Measurements from ENCODE around the gene PIK3C2G. TPM values are rescaled to one million over a fixed set of nuclear protein-coding genes. Genes with fewer than 3 reads are reported as not detected.

Gene PIK3C2G
- polyA plus RNA-seq, 3 donors: not detected

DNA sequence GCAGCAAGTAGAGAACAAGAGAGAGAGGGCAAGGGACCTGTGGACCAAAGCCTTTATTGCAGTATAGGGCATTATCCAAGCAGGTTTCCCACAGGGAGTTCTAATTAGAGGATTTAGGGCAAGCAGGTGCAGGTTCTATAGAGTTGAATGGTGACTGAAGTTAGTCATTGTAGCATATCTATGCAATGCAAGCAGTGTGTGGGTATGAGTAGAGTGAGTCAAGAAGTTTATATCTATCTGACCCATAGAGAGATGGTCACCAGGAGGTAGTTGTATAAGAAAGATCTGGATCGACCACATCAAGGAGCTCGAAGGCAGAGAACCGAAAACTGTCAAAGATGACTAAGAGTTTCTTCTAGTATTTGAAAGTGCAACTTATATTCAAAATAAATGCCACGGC lies 309.2 kb downstream of the PIK3C2G start:
- no CpG with 5 or more reads among the region's 4 CpGs for WGBS (ENCODE audit: insufficient coverage)

DNA sequence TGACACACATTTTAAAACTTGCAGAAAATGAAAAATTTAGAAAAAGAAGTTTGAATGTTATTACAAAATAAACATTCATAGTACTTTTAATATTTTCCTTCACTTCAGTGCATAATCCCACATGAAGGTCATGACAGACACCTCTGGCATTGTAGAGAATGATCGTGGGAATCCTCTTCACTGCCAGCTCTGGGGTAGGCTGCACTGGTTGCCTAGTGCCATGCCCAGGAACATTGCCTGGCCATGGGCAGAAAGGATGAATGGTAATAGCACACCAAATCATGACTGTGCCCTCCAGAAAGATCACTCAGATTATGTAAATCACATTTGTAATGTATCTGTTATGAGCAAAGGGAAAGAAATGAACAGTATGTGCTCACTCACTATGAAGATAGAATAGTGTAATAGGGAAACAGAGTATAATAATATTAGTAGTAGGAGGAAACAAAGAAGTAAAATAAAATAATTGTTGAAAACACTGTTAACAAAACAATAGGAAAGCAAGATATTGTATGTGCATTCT lies 314.8 kb downstream of the PIK3C2G start:
- H3K9ac ChIP-seq (ENCODE audit: insufficient read depth, low read length, poor library complexity, severe bottlenecking): no peak overlapping the region
- Mint-ChIP-seq H3K27ac (no peak overlapping the region), H3K27me3 (ENCODE audit: low read depth in 3 of 3) (no peaks in the 10 kb centered on the region), H3K36me3 (no peaks in the 10 kb centered on the region), H3K9me3 (peaks cover 0 to 1% (median 0%) of the 10 kb centered on the region in 7 donors), H3K4me3 (no peak overlapping the region), H3K4me1 (no peaks in the 10 kb centered on the region)
- no peak overlapping the region for H3K4me2 ChIP-seq (replicated peaks; ENCODE audit: extremely low read depth, low read length, poor library complexity, severe bottlenecking)
- no peak overlapping the region for H2AFZ ChIP-seq (ENCODE audit: insufficient read depth, low read depth, low read length, poor library complexity, severe bottlenecking)
- H3K79me2 ChIP-seq (ENCODE audit: insufficient read depth, low read length): no peaks in the 10 kb centered on the region
- no peaks in the 10 kb centered on the region for H3K4me1 ChIP-seq (ENCODE audit: control insufficient read depth in 1 of 2, insufficient read depth in 2 of 2, low read length in 2 of 2)
- no peaks in the 10 kb centered on the region for H4K20me1 ChIP-seq (ENCODE audit: insufficient read depth, low read length)
- no peaks in the 10 kb centered on the region for H3K36me3 ChIP-seq (replicated peaks in 1 of 2; ENCODE audit: control insufficient read depth in 1 of 2, insufficient read depth in 2 of 2, low read length in 2 of 2)
- no CpG with 5 or more reads among the region's 1 CpG for WGBS (ENCODE audit: insufficient coverage)
- H3K9me3 ChIP-seq (replicated peaks in 1 of 2; ENCODE audit: control insufficient read depth in 1 of 2, insufficient read depth in 1 of 2, low read length in 2 of 2): no peaks in the 10 kb centered on the region
- H3K27ac ChIP-seq (ENCODE audit: low read depth in 1 of 2, low read length in 2 of 2): no peak overlapping the region
- no peak for TF ChIP-seq CTCF (IDR thresholded peaks at IDR 0.05)
- no peak for DNase-seq
- H3K4me3 ChIP-seq (replicated peaks in 1 of 3; ENCODE audit: low read depth in 2 of 3, low read length in 3 of 3): no peak overlapping the region
- intact Hi-C loops (cut with micrococcal nuclease): no loop called here
- no peaks in the 10 kb centered on the region for H3K27me3 ChIP-seq (ENCODE audit: control insufficient read depth in 2 of 2, insufficient read depth in 2 of 2, low read length in 2 of 2)

More for the DNA sequence above, 309.2 kb downstream of the PIK3C2G start:
- Mint-ChIP-seq H3K36me3 (no peaks in the 10 kb centered on the region), H3K27ac (peak overlapping the region in 1 of 7 donors; percentile 64), H3K4me1 (no peaks in the 10 kb centered on the region), H3K9me3 (peaks cover 0 to 6% (median 3%) of the 10 kb centered on the region in 7 donors), H3K27me3 (ENCODE audit: low read depth in 3 of 3) (no peaks in the 10 kb centered on the region), H3K4me3 (no peak overlapping the region)
- no peaks in the 10 kb centered on the region for H3K36me3 ChIP-seq (replicated peaks in 1 of 2; ENCODE audit: control insufficient read depth in 1 of 2, insufficient read depth in 2 of 2, low read length in 2 of 2)
- intact Hi-C loops (cut with micrococcal nuclease): no loop called here
- no peak for DNase-seq
- no peaks in the 10 kb centered on the region for H4K20me1 ChIP-seq (ENCODE audit: insufficient read depth, low read length)
- TF ChIP-seq CTCF (IDR thresholded peaks at IDR 0.05): no peak
- no peaks in the 10 kb centered on the region for H3K27me3 ChIP-seq (ENCODE audit: control insufficient read depth in 2 of 2, insufficient read depth in 2 of 2, low read length in 2 of 2)
- no peak overlapping the region for H3K4me2 ChIP-seq (replicated peaks; ENCODE audit: extremely low read depth, low read length, poor library complexity, severe bottlenecking)
- no peaks in the 10 kb centered on the region for H3K79me2 ChIP-seq (ENCODE audit: insufficient read depth, low read length)
- H3K4me3 ChIP-seq (replicated peaks in 1 of 3; ENCODE audit: low read depth in 2 of 3, low read length in 3 of 3): no peak overlapping the region
- no peaks in the 10 kb centered on the region for H3K4me1 ChIP-seq (ENCODE audit: control insufficient read depth in 1 of 2, insufficient read depth in 2 of 2, low read length in 2 of 2)
- no peak overlapping the region for H2AFZ ChIP-seq (ENCODE audit: insufficient read depth, low read depth, low read length, poor library complexity, severe bottlenecking)
- H3K27ac ChIP-seq (ENCODE audit: low read depth in 1 of 2, low read length in 2 of 2): no peak overlapping the region
- peaks cover 0 to 4% of the 10 kb centered on the region in 2 donors for H3K9me3 ChIP-seq (replicated peaks in 1 of 2; ENCODE audit: control insufficient read depth in 1 of 2, insufficient read depth in 1 of 2, low read length in 2 of 2)
- no peak overlapping the region for H3K9ac ChIP-seq (ENCODE audit: insufficient read depth, low read length, poor library complexity, severe bottlenecking)

Data from CD14-positive monocyte (primary cell).